GM21529 (cell line): ENCODE results near the gene CAV2.

Source experiments
- ATAC-seq: cut with Tn5 transposase; IDR thresholded peaks from one replicate; pipeline ENCODE4 v1.9.1; 2021; ENCODE audit not compliant: unreplicated experiment

The CAV2 gene

GRCh38 chr7:116522247-116522646 lies 22.7 kb downstream of the CAV2 start:
- ATAC-seq: no peak

- ATAC-seq: no peak
Measured at GRCh38 chr7:116524221-116524608, 24.7 kb downstream of the CAV2 start.

- ATAC-seq: peak; percentile 31
Measured at GRCh38 chr7:116524609-116525297, 25.2 kb downstream of the CAV2 start, which contains the start of gene CAV1. TSS of gene CAV1 (plus strand) at chr7:116525036. CDS start at chr7:116525063, 27 bp downstream.

GRCh38 chr7:116525298-116525912 lies 25.9 kb downstream of the CAV2 start:
- ATAC-seq: peak; percentile 39

GRCh38 chr7:116525913-116526861 lies 26.6 kb downstream of the CAV2 start:
- peak; percentile 86 for ATAC-seq

- no peak for ATAC-seq
Measured at GRCh38 chr7:116526897-116527296, 27.4 kb downstream of the CAV2 start.

GRCh38 chr7:116527521-116527920 lies 28.0 kb downstream of the CAV2 start:
- ATAC-seq: no peak

GRCh38 chr7:116528008-116528789 lies 28.7 kb downstream of the CAV2 start:
- no peak for ATAC-seq

- no peak for ATAC-seq
Measured at GRCh38 chr7:116529250-116529649, 29.7 kb downstream of the CAV2 start.

- no peak for ATAC-seq
Measured at GRCh38 chr7:116530107-116530820, 30.7 kb downstream of the CAV2 start.

GRCh38 chr7:116532102-116532688 lies 32.7 kb downstream of the CAV2 start:
- ATAC-seq: no peak

GRCh38 chr7:116534790-116535189 lies 35.3 kb downstream of the CAV2 start:
- ATAC-seq: no peak

- ATAC-seq: no peak
Measured at GRCh38 chr7:116535416-116535815, 35.9 kb downstream of the CAV2 start.

- ATAC-seq: no peak
Measured at GRCh38 chr7:116538138-116538537, 38.6 kb downstream of the CAV2 start.

GRCh38 chr7:116539879-116540278 lies 40.3 kb downstream of the CAV2 start:
- no peak for ATAC-seq

GRCh38 chr7:116540743-116541142 lies 41.2 kb downstream of the CAV2 start:
- no peak for ATAC-seq

GRCh38 chr7:116541951-116542350 lies 42.4 kb downstream of the CAV2 start:
- no peak for ATAC-seq

GRCh38 chr7:116542618-116543017 lies 43.1 kb downstream of the CAV2 start:
- ATAC-seq: no peak

- no peak for ATAC-seq
Measured at GRCh38 chr7:116543664-116544063, 44.1 kb downstream of the CAV2 start.

- no peak for ATAC-seq
Measured at GRCh38 chr7:116544487-116544886, 44.9 kb downstream of the CAV2 start.
